K562 (cell line): ENCODE measurements around the gene TSTD1. TPM values are rescaled to one million over a fixed set of nuclear protein-coding genes. Genes with fewer than 3 reads are reported as not detected.

Experiments
- ASH1L ChIP-seq: fragments of 450-650 bp; IDR thresholded peaks from 2 replicates; pipeline ENCODE4 v1.6.1; 2018; ENCODE audit warnings: borderline replicate concordance, mild to moderate bottlenecking, low read depth; ENCODE audit not compliant: partially characterized antibody
- CBX1 ChIP-seq: sonication (generic); IDR thresholded peaks from 2 replicates; pipeline ENCODE4 v1.6.1; 2016; ENCODE audit warnings: antibody characterized with exemption, low read depth, mild to moderate bottlenecking
- HNRNPL ChIP-seq: fragments of 200-400 bp; formaldehyde crosslinking; IDR thresholded peaks from 2 replicates; pipeline ENCODE4 v1.6.1; 2017; ENCODE audit warnings: low read depth, mild to moderate bottlenecking, low read length
- MBD2 ChIP-seq: sonication (generic); IDR thresholded peaks from 2 replicates; pipeline ENCODE4 v1.6.1; 2016; ENCODE audit warnings: low read depth, borderline replicate concordance
- PHB ChIP-seq: fragments of 250-450 bp; sonication (Bioruptor Pico); IDR thresholded peaks from 2 replicates; pipeline ENCODE4 v1.5.0; 2021
- SP1 ChIP-seq: sonication (generic); formaldehyde crosslinking; IDR thresholded peaks from 2 replicates; pipeline ENCODE4 v1.8.1; 2022; ENCODE audit warnings: mild to moderate bottlenecking, missing genetic modification reagents
- polyA plus RNA-seq, 8 experiments: library from polyadenylated mRNA; depleted of rRNA in 4 of 8; stranded (reverse) in 5 of 8; unstranded in 3 of 8; fragments of >200 nt; fragmentation: Nextera tagmentation in 2 of 8; fragmentation: Illumina TruSeq in 1 of 8; extraction: Ambion mirVana in 2 of 8; extraction: Trizol in 1 of 8; gene quantifications; 2 replicates each; pipeline versions ENCODE4 v1.2.1 to v1.2.3, GENCODE V29; 2011 to 2014; ENCODE audit warnings: inconsistent platforms in 1 of 8, missing spikeins in 1 of 8
- total RNA-seq, 7 experiments: library from RNA; depleted of rRNA in 6 of 7; stranded (reverse); fragments of >200 nt in 6 of 7; fragmentation: Illumina TruSeq in 2 of 7; extraction: Trizol in 2 of 7; gene quantifications; 2 replicates each; pipeline versions ENCODE4 v1.2.1 to v1.2.3, GENCODE V29; 2011 to 2021; ENCODE audit warnings: low replicate concordance in 1 of 7
- TF ChIP-seq, protein P1 (sequence below): fragments of 450-650 bp; IDR thresholded peaks from 2 replicates; pipeline ENCODE4 v1.6.1; 2017; ENCODE audit warnings: mild to moderate bottlenecking, moderate library complexity
- TF ChIP-seq, protein P2 (sequence below): fragments of 250-450 bp; sonication (Bioruptor Pico); IDR thresholded peaks from 2 replicates; pipeline ENCODE4 v1.9.0; 2021; ENCODE audit warnings: mild to moderate bottlenecking
- TF ChIP-seq, protein P3 (sequence below): fragments of 450-650 bp; IDR thresholded peaks from 2 replicates; pipeline ENCODE4 v1.6.1; 2016; ENCODE audit warnings: antibody characterized with exemption
- TF ChIP-seq, protein P4 (sequence below), 2 experiments: fragments of 450-650 bp in 1 of 2; sonication (generic) in 1 of 2; formaldehyde crosslinking in 1 of 2; IDR thresholded peaks; 2 replicates each; pipeline versions ENCODE4 v1.7.1 to v1.9.0; 2016 to 2022; ENCODE audit warnings: inconsistent platforms in 1 of 2, mild to moderate bottlenecking in 1 of 2, missing genetic modification reagents in 1 of 2
- TF ChIP-seq, protein P5 (sequence below), 2 experiments: fragments of 200-800 bp in 1 of 2; sonication (Bioruptor generic) in 1 of 2; sonication (generic) in 1 of 2; formaldehyde crosslinking in 1 of 2; IDR thresholded peaks in 1 of 2; conservative IDR thresholded peaks in 1 of 2; 2 replicates each; pipeline versions ENCODE4 v1.5.0 to v1.6.1; 2016 to 2020; ENCODE audit warnings: missing compliant biosample characterization in 1 of 2, missing genetic modification characterization in 1 of 2, missing genetic modification reagents in 1 of 2

TSTD1 gene
- total and polyA plus RNA-seq, 9 of the 15 experiments (the other 6 are each of a cell fraction or from before 2014, with no cell fraction given), result 0.23 to 0.53 TPM; not detected in 7

DNA sequence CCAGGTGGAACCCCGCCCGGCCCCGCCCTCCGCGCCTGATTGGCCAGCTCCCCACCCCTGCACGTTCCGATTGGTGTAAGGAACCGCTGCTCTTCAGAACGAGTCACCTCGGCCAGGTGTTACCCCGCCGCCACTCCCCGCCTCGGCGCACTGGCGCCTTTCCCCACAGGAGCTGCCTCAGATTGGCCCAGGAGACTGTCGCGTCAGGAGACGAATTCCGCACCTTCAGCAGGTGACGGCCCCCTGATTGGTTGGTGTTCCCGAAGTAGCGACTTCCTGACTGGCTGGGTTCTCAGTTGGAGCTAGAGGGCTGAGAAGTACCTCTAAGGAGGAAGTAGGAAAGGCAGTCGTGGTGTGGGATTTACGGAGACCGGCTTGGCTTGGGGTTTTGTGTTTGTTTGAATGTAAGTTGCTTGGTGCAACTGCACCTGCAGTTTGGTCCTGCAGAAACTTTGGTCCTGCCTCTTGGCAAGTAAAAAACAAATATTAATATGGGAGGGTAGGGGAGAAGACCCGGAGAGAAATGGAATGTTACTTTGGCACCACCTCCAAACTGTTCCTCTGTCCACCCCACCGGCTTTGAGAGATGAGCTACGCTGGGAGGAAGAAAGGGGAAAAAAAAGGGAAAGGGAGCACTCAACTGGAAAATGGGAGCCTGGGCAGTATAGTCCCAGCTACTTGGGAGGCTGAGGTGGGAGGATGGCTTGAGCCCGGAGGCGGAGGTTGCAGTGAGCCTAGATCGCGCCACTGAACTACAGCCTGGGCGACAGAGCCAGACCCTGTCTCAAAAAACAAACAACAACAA, 17.4 kb downstream of the TSTD1 start (continued):
- TF ChIP-seq, protein P1, sequence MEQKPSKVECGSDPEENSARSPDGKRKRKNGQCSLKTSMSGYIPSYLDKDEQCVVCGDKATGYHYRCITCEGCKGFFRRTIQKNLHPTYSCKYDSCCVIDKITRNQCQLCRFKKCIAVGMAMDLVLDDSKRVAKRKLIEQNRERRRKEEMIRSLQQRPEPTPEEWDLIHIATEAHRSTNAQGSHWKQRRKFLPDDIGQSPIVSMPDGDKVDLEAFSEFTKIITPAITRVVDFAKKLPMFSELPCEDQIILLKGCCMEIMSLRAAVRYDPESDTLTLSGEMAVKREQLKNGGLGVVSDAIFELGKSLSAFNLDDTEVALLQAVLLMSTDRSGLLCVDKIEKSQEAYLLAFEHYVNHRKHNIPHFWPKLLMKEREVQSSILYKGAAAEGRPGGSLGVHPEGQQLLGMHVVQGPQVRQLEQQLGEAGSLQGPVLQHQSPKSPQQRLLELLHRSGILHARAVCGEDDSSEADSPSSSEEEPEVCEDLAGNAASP, result no peak
- no peak for TF ChIP-seq PHB
- TF ChIP-seq, protein P2, sequence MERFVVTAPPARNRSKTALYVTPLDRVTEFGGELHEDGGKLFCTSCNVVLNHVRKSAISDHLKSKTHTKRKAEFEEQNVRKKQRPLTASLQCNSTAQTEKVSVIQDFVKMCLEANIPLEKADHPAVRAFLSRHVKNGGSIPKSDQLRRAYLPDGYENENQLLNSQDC (CRISPR knock-in tag), result no peak; the same call in 1 of the 2 replicates
- no peak for TF ChIP-seq HNRNPL
- peak; percentile 87; the same call in 1 of the 2 replicates for TF ChIP-seq MBD2
- peak; percentile 77; the same call in 1 of the 2 replicates for TF ChIP-seq CBX1
- no peak; the same call in 1 of the 2 replicates for TF ChIP-seq SP1 (CRISPR knock-in tag)
- peak; percentile 87 for TF ChIP-seq ASH1L
- TF ChIP-seq, protein P3, sequence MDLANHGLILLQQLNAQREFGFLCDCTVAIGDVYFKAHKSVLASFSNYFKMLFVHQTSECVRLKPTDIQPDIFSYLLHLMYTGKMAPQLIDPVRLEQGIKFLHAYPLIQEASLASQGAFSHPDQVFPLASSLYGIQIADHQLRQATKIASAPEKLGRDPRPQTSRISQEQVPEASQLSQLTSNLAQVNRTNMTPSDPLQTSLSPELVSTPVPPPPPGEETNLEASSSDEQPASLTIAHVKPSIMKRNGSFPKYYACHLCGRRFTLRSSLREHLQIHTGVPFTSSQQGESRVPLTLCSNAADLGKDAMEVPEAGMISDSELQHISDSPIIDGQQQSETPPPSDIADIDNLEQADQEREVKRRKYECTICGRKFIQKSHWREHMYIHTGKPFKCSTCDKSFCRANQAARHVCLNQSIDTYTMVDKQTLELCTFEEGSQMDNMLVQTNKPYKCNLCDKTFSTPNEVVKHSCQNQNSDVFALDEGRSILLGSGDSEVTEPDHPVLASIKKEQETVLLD, result no peak
- TF ChIP-seq, protein P4, sequence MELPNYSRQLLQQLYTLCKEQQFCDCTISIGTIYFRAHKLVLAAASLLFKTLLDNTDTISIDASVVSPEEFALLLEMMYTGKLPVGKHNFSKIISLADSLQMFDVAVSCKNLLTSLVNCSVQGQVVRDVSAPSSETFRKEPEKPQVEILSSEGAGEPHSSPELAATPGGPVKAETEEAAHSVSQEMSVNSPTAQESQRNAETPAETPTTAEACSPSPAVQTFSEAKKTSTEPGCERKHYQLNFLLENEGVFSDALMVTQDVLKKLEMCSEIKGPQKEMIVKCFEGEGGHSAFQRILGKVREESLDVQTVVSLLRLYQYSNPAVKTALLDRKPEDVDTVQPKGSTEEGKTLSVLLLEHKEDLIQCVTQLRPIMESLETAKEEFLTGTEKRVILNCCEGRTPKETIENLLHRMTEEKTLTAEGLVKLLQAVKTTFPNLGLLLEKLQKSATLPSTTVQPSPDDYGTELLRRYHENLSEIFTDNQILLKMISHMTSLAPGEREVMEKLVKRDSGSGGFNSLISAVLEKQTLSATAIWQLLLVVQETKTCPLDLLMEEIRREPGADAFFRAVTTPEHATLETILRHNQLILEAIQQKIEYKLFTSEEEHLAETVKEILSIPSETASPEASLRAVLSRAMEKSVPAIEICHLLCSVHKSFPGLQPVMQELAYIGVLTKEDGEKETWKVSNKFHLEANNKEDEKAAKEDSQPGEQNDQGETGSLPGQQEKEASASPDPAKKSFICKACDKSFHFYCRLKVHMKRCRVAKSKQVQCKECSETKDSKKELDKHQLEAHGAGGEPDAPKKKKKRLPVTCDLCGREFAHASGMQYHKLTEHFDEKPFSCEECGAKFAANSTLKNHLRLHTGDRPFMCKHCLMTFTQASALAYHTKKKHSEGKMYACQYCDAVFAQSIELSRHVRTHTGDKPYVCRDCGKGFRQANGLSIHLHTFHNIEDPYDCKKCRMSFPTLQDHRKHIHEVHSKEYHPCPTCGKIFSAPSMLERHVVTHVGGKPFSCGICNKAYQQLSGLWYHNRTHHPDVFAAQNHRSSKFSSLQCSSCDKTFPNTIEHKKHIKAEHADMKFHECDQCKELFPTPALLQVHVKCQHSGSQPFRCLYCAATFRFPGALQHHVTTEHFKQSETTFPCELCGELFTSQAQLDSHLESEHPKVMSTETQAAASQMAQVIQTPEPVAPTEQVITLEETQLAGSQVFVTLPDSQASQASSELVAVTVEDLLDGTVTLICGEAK (IDR thresholded peaks at IDR 0.05), result peak; percentile 32
- TF ChIP-seq, protein P4 (CRISPR knock-in tag; IDR thresholded peaks at IDR 0.05), result no peak
- TF ChIP-seq, protein P5, sequence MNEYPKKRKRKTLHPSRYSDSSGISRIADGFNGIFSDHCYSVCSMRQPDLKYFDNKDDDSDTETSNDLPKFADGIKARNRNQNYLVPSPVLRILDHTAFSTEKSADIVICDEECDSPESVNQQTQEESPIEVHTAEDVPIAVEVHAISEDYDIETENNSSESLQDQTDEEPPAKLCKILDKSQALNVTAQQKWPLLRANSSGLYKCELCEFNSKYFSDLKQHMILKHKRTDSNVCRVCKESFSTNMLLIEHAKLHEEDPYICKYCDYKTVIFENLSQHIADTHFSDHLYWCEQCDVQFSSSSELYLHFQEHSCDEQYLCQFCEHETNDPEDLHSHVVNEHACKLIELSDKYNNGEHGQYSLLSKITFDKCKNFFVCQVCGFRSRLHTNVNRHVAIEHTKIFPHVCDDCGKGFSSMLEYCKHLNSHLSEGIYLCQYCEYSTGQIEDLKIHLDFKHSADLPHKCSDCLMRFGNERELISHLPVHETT (CRISPR knock-in tag; conservative IDR thresholded peaks at IDR 0.05 in 1 of 2, IDR thresholded peaks at IDR 0.05 in 1 of 2), result no peak
